NOMO-1 (cell line): Measurements from ENCODE around the gene ITGA5.
"Not testable (repeated sequence)": the region's sequence is repeated elsewhere in the genome, so short reads cannot be mapped to it uniquely, and the experiment has no call there.

Experiments
- DNase-seq, 2 experiments: peaks; one replicate each; lab custom pipeline; 2025; ENCODE audit not compliant: unreplicated experiment in 2 of 2; lab: John Stamatoyannopoulos, UW

Gene ITGA5

GRCh38 chr12:54356228-54356627 is 62.8 kb downstream of the ITGA5 start:
- no peak for DNase-seq

- no peak for DNase-seq
Measured at GRCh38 chr12:54355104-54355815, 63.8 kb downstream of the ITGA5 start.

- DNase-seq = not testable (repeated sequence)
Measured at GRCh38 chr12:54354271-54354670, 64.8 kb downstream of the ITGA5 start.

- DNase-seq = no peak
Measured at GRCh38 chr12:54352891-54353874, 65.9 kb downstream of the ITGA5 start.

- DNase-seq = no peak
Measured at GRCh38 chr12:54352022-54352531, 67.0 kb downstream of the ITGA5 start.

GRCh38 chr12:54351341-54351740 is 67.7 kb downstream of the ITGA5 start:
- DNase-seq = no peak

- DNase-seq = no peak
Measured at GRCh38 chr12:54350743-54351142, 68.3 kb downstream of the ITGA5 start.

GRCh38 chr12:54349679-54350078 is 69.4 kb downstream of the ITGA5 start:
- no peak for DNase-seq

GRCh38 chr12:54349036-54349435 is 70.0 kb downstream of the ITGA5 start:
- DNase-seq = no peak
